NCI-H146 treated with DMSO at 0.1 percent for 48 hours (cell line): Measurements from ENCODE around the gene ATF2.
A peak's percentile ranks its signal among the peaks of the same experiment; 100 is the strongest.
"Not testable (repeated sequence)": the region's sequence is repeated elsewhere in the genome, so short reads cannot be mapped to it uniquely, and the experiment has no call there.

Experiments
- DNase-seq: peaks from one replicate; lab custom pipeline; 2025; ENCODE audit not compliant: unreplicated experiment; lab: John Stamatoyannopoulos, UW

ATF2 gene

GRCh38 chr2:175167076-175167791 is 769 bp downstream of the ATF2 start:
- DNase-seq: peak; percentile 42

GRCh38 chr2:175166216-175166824 is 1.7 kb downstream of the ATF2 start:
- no peak for DNase-seq

GRCh38 chr2:175164235-175164634 is 3.8 kb downstream of the ATF2 start:
- DNase-seq: no peak

- no peak for DNase-seq
These were observed 9.1 kb downstream of the ATF2 start for GRCh38 chr2:175158894-175159293.

GRCh38 chr2:175156534-175156933 is 11.5 kb downstream of the ATF2 start:
- DNase-seq: no peak

- no peak for DNase-seq
These were observed 13.3 kb downstream of the ATF2 start for GRCh38 chr2:175154661-175155082.

- no peak for DNase-seq
These were observed 15.8 kb downstream of the ATF2 start for GRCh38 chr2:175152242-175152641.

GRCh38 chr2:175151791-175152190 is 16.2 kb downstream of the ATF2 start:
- no peak for DNase-seq

GRCh38 chr2:175147186-175147585 is 20.8 kb downstream of the ATF2 start:
- DNase-seq: no peak

GRCh38 chr2:175143678-175144077 is 24.3 kb downstream of the ATF2 start:
- no peak for DNase-seq

GRCh38 chr2:175143191-175143590 is 24.8 kb downstream of the ATF2 start:
- DNase-seq: no peak

GRCh38 chr2:175140332-175140731 is 27.7 kb downstream of the ATF2 start:
- DNase-seq: no peak

GRCh38 chr2:175137793-175138192 is 30.2 kb downstream of the ATF2 start:
- DNase-seq: no peak

GRCh38 chr2:175136334-175137215 is 31.4 kb downstream of the ATF2 start:
- no peak for DNase-seq

GRCh38 chr2:175135862-175136261 is 32.1 kb downstream of the ATF2 start:
- DNase-seq: no peak

GRCh38 chr2:175135177-175135576 is 32.8 kb downstream of the ATF2 start:
- DNase-seq: no peak

- DNase-seq: no peak
These were observed 36.8 kb downstream of the ATF2 start for GRCh38 chr2:175131252-175131651.

GRCh38 chr2:175126661-175127060 is 41.3 kb downstream of the ATF2 start:
- no peak for DNase-seq

- no peak for DNase-seq
These were observed 44.7 kb downstream of the ATF2 start for GRCh38 chr2:175123254-175123653.

- DNase-seq: peak; percentile 17
These were observed 56.8 kb downstream of the ATF2 start for GRCh38 chr2:175111200-175111657.

GRCh38 chr2:175108091-175108490 is 59.9 kb downstream of the ATF2 start:
- DNase-seq: not testable (repeated sequence)

- DNase-seq: no peak
These were observed 60.9 kb downstream of the ATF2 start for GRCh38 chr2:175107146-175107545.
